PFSK-1 (cell line): ENCODE data around the gene XRCC4.

Experiments
- FOXP2 ChIP-seq: optimal IDR thresholded peaks from 2 replicates; pipeline ENCODE3; 2011; ENCODE audit warnings: borderline replicate concordance, control low read depth, inconsistent platforms; ENCODE audit not compliant: insufficient read depth; ENCODE audit errors: extremely low read length, extremely low read depth
- POLR2AphosphoS5 ChIP-seq: IDR thresholded peaks from 2 replicates; pipeline ENCODE4 v1.6.1; 2012; ENCODE audit warnings: low read depth, mild to moderate bottlenecking, control low read depth, low read length, moderate library complexity
- SIN3A ChIP-seq: IDR thresholded peaks from 2 replicates; pipeline ENCODE4 v1.6.1; 2012; ENCODE audit warnings: mild to moderate bottlenecking, low read length, moderate library complexity, borderline replicate concordance; ENCODE audit not compliant: insufficient read depth
- TAF1 ChIP-seq: IDR thresholded peaks from 2 replicates; pipeline ENCODE4 v1.6.1; 2012; ENCODE audit warnings: low read length, control low read depth, borderline replicate concordance; ENCODE audit not compliant: insufficient read depth
- TF ChIP-seq, protein P1 (sequence below), 2 experiments: IDR thresholded peaks; 2 replicates each; pipeline versions ENCODE4 v1.6.1 to v1.8.0; 2011 to 2012; ENCODE audit warnings: low read depth in 2 of 2, low read length in 2 of 2, control low read depth in 1 of 2, inconsistent platforms in 1 of 2, mild to moderate bottlenecking in 1 of 2, moderate library complexity in 1 of 2; ENCODE audit not compliant: insufficient read depth in 1 of 2

Gene XRCC4

DNA sequence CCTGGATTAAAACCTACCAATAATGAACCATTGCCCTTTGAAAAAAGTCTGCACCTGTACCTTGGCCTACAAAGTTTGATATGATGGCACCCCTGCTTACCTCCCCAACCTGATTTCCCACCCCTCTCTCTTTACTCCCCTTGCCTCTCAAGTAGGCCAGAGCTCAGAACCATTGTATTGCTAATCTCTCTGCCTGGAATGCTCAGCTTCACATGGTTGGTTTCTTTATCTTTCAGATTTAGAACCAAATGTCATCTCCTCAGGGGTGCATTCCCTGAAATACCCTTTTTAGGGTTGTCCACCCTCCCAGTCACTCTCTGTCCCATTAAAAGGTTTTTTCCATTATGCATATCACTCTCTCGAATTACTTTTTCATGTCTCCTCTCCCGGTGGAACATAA, 277.6 kb downstream of the XRCC4 start:
- TF ChIP-seq TAF1 (no peak), POLR2AphosphoS5 (no peak), SIN3A (no peak), FOXP2 (no peak)
- TF ChIP-seq, protein P1, sequence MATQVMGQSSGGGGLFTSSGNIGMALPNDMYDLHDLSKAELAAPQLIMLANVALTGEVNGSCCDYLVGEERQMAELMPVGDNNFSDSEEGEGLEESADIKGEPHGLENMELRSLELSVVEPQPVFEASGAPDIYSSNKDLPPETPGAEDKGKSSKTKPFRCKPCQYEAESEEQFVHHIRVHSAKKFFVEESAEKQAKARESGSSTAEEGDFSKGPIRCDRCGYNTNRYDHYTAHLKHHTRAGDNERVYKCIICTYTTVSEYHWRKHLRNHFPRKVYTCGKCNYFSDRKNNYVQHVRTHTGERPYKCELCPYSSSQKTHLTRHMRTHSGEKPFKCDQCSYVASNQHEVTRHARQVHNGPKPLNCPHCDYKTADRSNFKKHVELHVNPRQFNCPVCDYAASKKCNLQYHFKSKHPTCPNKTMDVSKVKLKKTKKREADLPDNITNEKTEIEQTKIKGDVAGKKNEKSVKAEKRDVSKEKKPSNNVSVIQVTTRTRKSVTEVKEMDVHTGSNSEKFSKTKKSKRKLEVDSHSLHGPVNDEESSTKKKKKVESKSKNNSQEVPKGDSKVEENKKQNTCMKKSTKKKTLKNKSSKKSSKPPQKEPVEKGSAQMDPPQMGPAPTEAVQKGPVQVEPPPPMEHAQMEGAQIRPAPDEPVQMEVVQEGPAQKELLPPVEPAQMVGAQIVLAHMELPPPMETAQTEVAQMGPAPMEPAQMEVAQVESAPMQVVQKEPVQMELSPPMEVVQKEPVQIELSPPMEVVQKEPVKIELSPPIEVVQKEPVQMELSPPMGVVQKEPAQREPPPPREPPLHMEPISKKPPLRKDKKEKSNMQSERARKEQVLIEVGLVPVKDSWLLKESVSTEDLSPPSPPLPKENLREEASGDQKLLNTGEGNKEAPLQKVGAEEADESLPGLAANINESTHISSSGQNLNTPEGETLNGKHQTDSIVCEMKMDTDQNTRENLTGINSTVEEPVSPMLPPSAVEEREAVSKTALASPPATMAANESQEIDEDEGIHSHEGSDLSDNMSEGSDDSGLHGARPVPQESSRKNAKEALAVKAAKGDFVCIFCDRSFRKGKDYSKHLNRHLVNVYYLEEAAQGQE (IDR thresholded peaks at IDR 0.05; ENCODE audit: insufficient read depth in 1 of 2, low read depth in 2 of 2, low read length in 2 of 2) = no peak

DNA sequence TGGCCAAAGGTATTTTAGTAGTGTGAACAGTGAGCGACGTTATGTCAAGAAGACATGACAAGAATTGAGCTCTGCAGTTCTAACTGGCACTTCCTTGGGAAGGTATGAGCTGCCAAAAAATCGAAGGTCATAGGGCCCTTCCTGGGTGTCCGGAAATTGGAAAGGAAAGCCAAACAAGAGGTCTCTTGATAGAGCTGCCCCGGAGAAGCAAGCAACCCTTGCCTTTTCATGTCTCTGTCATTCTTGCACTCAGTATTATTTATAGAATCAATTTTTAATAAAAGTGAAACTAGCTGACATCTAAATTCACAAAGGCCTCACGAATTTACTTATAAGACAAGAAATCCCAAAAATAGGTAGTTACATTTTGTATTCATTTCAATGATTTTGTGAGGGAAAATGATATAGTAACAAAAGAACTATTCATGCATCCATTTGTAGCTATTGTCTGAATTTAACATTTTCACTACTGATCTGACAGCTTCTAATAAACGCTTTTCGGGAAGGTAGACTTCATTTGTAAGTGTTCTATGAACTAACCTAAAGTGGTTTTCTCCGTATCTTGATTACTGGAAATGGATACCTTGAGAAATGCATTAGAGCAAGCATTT, 280.4 kb downstream of the XRCC4 start:
- TF ChIP-seq FOXP2 = no peak
- TF ChIP-seq, protein P1 (IDR thresholded peaks at IDR 0.05; ENCODE audit: insufficient read depth in 1 of 2, low read depth in 2 of 2, low read length in 2 of 2) = no peak
- TF ChIP-seq SIN3A = no peak
- no peak for TF ChIP-seq POLR2AphosphoS5
- TF ChIP-seq TAF1 = no peak

GRCh38 chr5:83360573-83360972, 283.2 kb downstream of the XRCC4 start:
- TF ChIP-seq TAF1 (no peak), POLR2AphosphoS5 (no peak), FOXP2 (no peak), SIN3A (no peak)
- TF ChIP-seq, protein P1 (IDR thresholded peaks at IDR 0.05; ENCODE audit: insufficient read depth in 1 of 2, low read depth in 2 of 2, low read length in 2 of 2) = no peak

DNA sequence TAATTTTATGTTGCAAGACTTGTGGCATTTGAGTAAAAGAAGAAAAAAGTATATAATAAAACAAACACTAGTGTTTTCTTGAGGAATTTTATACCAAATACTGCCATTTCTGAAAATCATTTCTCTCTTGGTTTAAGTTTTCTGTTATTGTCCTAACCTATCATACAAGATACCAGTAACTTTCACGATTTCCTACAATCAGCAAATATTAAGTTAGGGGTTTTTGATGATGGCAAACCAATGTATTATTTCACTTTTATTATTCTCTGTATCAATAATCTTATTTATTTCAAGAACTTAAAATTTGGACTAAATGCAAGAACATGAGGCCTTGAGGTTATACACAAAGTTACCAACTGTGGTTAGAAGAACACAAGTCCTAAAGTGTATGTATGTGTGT, 285.2 kb downstream of the XRCC4 start:
- TF ChIP-seq, protein P1 (IDR thresholded peaks at IDR 0.05; ENCODE audit: insufficient read depth in 1 of 2, low read depth in 2 of 2, low read length in 2 of 2) = no peak
- TF ChIP-seq POLR2AphosphoS5 (no peak), FOXP2 (no peak)
